H9 (cell line): ENCODE measurements around the gene ZNF837. TPM values are rescaled to one million over a fixed set of nuclear protein-coding genes. Genes with fewer than 3 reads are reported as not detected.
A peak's percentile ranks its signal among the peaks of the same experiment; 100 is the strongest.
"Not testable (repeated sequence)": the region's sequence is repeated elsewhere in the genome, so short reads cannot be mapped to it uniquely, and the experiment has no call there.

Experiments
- DNase-seq: peaks from one replicate; pipeline ENCODE4 v3.0.0-alpha.2; 2017
- H2AFZ ChIP-seq: one replicate; pipeline ENCODE4 v1.6.1; 2013; ENCODE audit warnings: mild to moderate bottlenecking, low read length, control low read depth, moderate library complexity
- H2AK5ac ChIP-seq: 2 replicates; pipeline ENCODE4 v1.6.1; 2013; ENCODE audit warnings: low read length, control low read depth, mixed read lengths; ENCODE audit not compliant: insufficient read length
- H2BK120ac ChIP-seq: one replicate; pipeline ENCODE4 v1.6.1; 2013; ENCODE audit warnings: low read depth, mild to moderate bottlenecking, low read length, control low read depth, inconsistent platforms; ENCODE audit not compliant: poor library complexity, severe bottlenecking
- H2BK12ac ChIP-seq: 2 replicates; pipeline ENCODE4 v1.6.1; 2013; ENCODE audit warnings: low read length, control low read depth, mixed read lengths, low read depth; ENCODE audit not compliant: insufficient read length
- H2BK15ac ChIP-seq: 2 replicates; pipeline ENCODE4 v1.6.1; 2013; ENCODE audit warnings: low read depth, low read length, control low read depth
- H2BK20ac ChIP-seq: one replicate; pipeline ENCODE4 v1.6.1; 2013; ENCODE audit warnings: low read depth, mild to moderate bottlenecking, low read length, control low read depth, inconsistent platforms; ENCODE audit not compliant: poor library complexity, severe bottlenecking
- H2BK5ac ChIP-seq: 2 replicates; pipeline ENCODE4 v1.6.1; 2013; ENCODE audit warnings: low read length, control low read depth, mixed read lengths; ENCODE audit not compliant: insufficient read length
- H3K14ac ChIP-seq: 2 replicates; pipeline ENCODE4 v1.6.1; 2013; ENCODE audit warnings: low read length, control low read depth; ENCODE audit not compliant: insufficient read depth
- H3K18ac ChIP-seq: 2 replicates; pipeline ENCODE4 v1.6.1; 2013; ENCODE audit warnings: low read depth, mild to moderate bottlenecking, mixed read lengths, low read length, control low read depth; ENCODE audit not compliant: insufficient read length
- H3K23ac ChIP-seq: 2 replicates; pipeline ENCODE4 v1.6.1; 2013; ENCODE audit warnings: low read length, control low read depth, mixed read lengths, low read depth; ENCODE audit not compliant: insufficient read length
- H3K23me2 ChIP-seq: 2 replicates; pipeline ENCODE4 v1.6.1; 2013; ENCODE audit warnings: low read depth, mild to moderate bottlenecking, mixed read lengths, low read length, control low read depth; ENCODE audit not compliant: insufficient read length, poor library complexity, severe bottlenecking
- H3K27ac ChIP-seq: 2 replicates; pipeline ENCODE4 v1.5.1; 2013; ENCODE audit warnings: low read length, control low read depth, mixed read lengths, low read depth; ENCODE audit not compliant: insufficient read length
- H3K27me3 ChIP-seq: 2 replicates; pipeline ENCODE4 v1.6.1; 2013; ENCODE audit warnings: low read length, control low read depth, inconsistent platforms; ENCODE audit not compliant: insufficient read depth
- H3K4ac ChIP-seq: 2 replicates; pipeline ENCODE4 v1.6.1; 2013; ENCODE audit warnings: low read depth, mild to moderate bottlenecking, control low read depth, inconsistent platforms, low read length, moderate library complexity
- H3K4me1 ChIP-seq: 2 replicates; pipeline ENCODE4 v1.6.1; 2013; ENCODE audit warnings: low read length, control low read depth, inconsistent platforms; ENCODE audit not compliant: insufficient read depth
- H3K4me2 ChIP-seq: 2 replicates; pipeline ENCODE4 v1.6.1; 2013; ENCODE audit warnings: low read length, control low read depth, mixed read lengths; ENCODE audit not compliant: insufficient read length, insufficient read depth
- H3K56ac ChIP-seq: 2 replicates; pipeline ENCODE4 v1.6.1; 2013; ENCODE audit warnings: low read depth, mild to moderate bottlenecking, mixed read lengths, low read length, control low read depth; ENCODE audit not compliant: insufficient read length
- H3K79me1 ChIP-seq: 2 replicates; pipeline ENCODE4 v1.6.1; 2013; ENCODE audit warnings: low read depth, mild to moderate bottlenecking, moderate library complexity, low read length, control low read depth, inconsistent platforms; ENCODE audit not compliant: insufficient read depth, poor library complexity, severe bottlenecking
- H3K79me2 ChIP-seq: 2 replicates; pipeline ENCODE4 v1.6.1; 2013; ENCODE audit warnings: low read length, control low read depth, inconsistent platforms; ENCODE audit not compliant: insufficient read depth
- H3K9ac ChIP-seq: 2 replicates; pipeline ENCODE4 v1.6.1; 2013; ENCODE audit warnings: low read length, control low read depth, mixed read lengths; ENCODE audit not compliant: insufficient read length; ENCODE audit errors: extremely low read depth
- H3K9me3 ChIP-seq: one replicate; pipeline ENCODE4 v1.6.1; 2013; ENCODE audit warnings: low read depth, low read length, inconsistent platforms; ENCODE audit not compliant: control insufficient read depth
- H3T11ph ChIP-seq: one replicate; pipeline ENCODE4 v1.6.1; 2013; ENCODE audit warnings: mild to moderate bottlenecking, low read length, control low read depth, inconsistent platforms
- H4K20me1 ChIP-seq: one replicate; pipeline ENCODE4 v1.6.1; 2013; ENCODE audit not compliant: control insufficient read depth, insufficient read length, insufficient read depth
- H4K5ac ChIP-seq: 2 replicates; pipeline ENCODE4 v1.6.1; 2013; ENCODE audit warnings: low read depth, mild to moderate bottlenecking, mixed read lengths, low read length, control low read depth; ENCODE audit not compliant: insufficient read length
- H4K8ac ChIP-seq: replicated peaks from 2 replicates; pipeline ENCODE4 v1.6.1; 2013; ENCODE audit warnings: low read length, control low read depth, mixed read lengths, low read depth; ENCODE audit not compliant: insufficient read length
- H4K91ac ChIP-seq: 2 replicates; pipeline ENCODE4 v1.6.1; 2013; ENCODE audit warnings: low read depth, mild to moderate bottlenecking, moderate library complexity, mixed read lengths, low read length, control low read depth; ENCODE audit not compliant: insufficient read length
- H3K27ac Mint-ChIP-seq, 3 experiments: 2 replicates in 2 of 3; 3 replicates in 1 of 3; pipeline ENCODE4 v1.8.0; 2020 to 2021; ENCODE audit warnings: mixed read lengths in 3 of 3, mild to moderate bottlenecking in 1 of 3, moderate library complexity in 1 of 3
- H3K27me3 Mint-ChIP-seq: 2 replicates; pipeline ENCODE4 v1.8.0; 2021; ENCODE audit warnings: low read depth, mild to moderate bottlenecking, moderate library complexity, mixed read lengths
- H3K36me3 Mint-ChIP-seq, 3 experiments: 2 replicates in 2 of 3; 3 replicates in 1 of 3; pipeline ENCODE4 v1.8.0; 2020 to 2021; ENCODE audit warnings: low read depth in 3 of 3, mixed read lengths in 3 of 3; ENCODE audit not compliant: insufficient read depth in 1 of 3
- H3K4me1 Mint-ChIP-seq, 2 experiments: 2 replicates each; pipeline ENCODE4 v1.8.0; 2020; ENCODE audit warnings: mixed read lengths in 2 of 2
- H3K4me3 Mint-ChIP-seq, 2 experiments: 2 replicates in 1 of 2; 3 replicates in 1 of 2; pipeline ENCODE4 v1.8.0; 2020 to 2021; ENCODE audit warnings: mild to moderate bottlenecking in 2 of 2, mixed read lengths in 2 of 2, moderate library complexity in 1 of 2
- H3K9me3 Mint-ChIP-seq, 2 experiments: 2 replicates in 1 of 2; 3 replicates in 1 of 2; pipeline ENCODE4 v1.8.0; 2020; ENCODE audit warnings: mild to moderate bottlenecking in 2 of 2, mixed read lengths in 2 of 2, moderate library complexity in 1 of 2
- CTCF ChIP-seq: fragments of 200-600 bp; sonication (generic); conservative IDR thresholded peaks from 3 replicates; pipeline ENCODE4 v1.8.0; 2021; ENCODE audit warnings: antibody characterized with exemption, mild to moderate bottlenecking
- WGBS: extraction: QIAGEN DNeasy Blood & Tissue Kit; methylation state at CpG from one replicate; pipeline ENCODE4 v1.1.7; 2013; ENCODE audit warnings: missing lambda C conversion rate, low lambda C conversion rate, mixed read lengths; ENCODE audit not compliant: insufficient read length; ENCODE audit errors: extremely low coverage; 5-methylcytosine and 5-hydroxymethylcytosine counted together
- total RNA-seq: library from RNA; stranded (reverse); gene quantifications from 2 replicates; pipeline ENCODE4 v1.2.1, GENCODE V29; 2021

Gene ZNF837
- total RNA-seq, 1 experiment from 2014 or later, result 3.4 TPM

GRCh38 chr19:58406818-58407657, 26.2 kb upstream of the ZNF837 start:
- no peak overlapping the region for H2BK12ac ChIP-seq
- DNase-seq, result peak; percentile 47
- H2AK5ac ChIP-seq, result no peak overlapping the region
- Mint-ChIP-seq H3K9me3 (peaks cover 10 to 13% of the 10 kb centered on the region in 2 experiments; a peak in 4 of 5 replicates), H3K27me3 (peaks cover 13% of the 10 kb centered on the region), H3K4me3 (peak overlapping the region; percentile 87 to 94), H3K4me1 (peaks cover 19 to 23% of the 10 kb centered on the region in 2 experiments), H3K27ac (peak overlapping the region in 1 of 3 experiments; percentile 94; a peak in 1 of 7 replicates), H3K36me3 (peaks cover 8 to 11% (median 9%) of the 10 kb centered on the region in 3 experiments; a peak in 6 of 7 replicates)
- WGBS, result no CpG with 5 or more reads among the region's 10 CpGs
- no peak overlapping the region for H3K56ac ChIP-seq
- peaks cover 15% of the 10 kb centered on the region for H3K23me2 ChIP-seq
- H3K27me3 ChIP-seq, result no peaks in the 10 kb centered on the region; the same call in 1 of the 2 replicates
- H3K4ac ChIP-seq, result no peak overlapping the region
- H3T11ph ChIP-seq, result no peak overlapping the region
- peak overlapping the region; percentile 84 for H3K9ac ChIP-seq
- no peak overlapping the region for H2BK5ac ChIP-seq
- no peaks in the 10 kb centered on the region for H3K79me2 ChIP-seq
- H2BK20ac ChIP-seq, result no peak overlapping the region
- H4K20me1 ChIP-seq, result peaks cover 3% of the 10 kb centered on the region
- peak overlapping the region; percentile 87 for H3K4me2 ChIP-seq
- H2AFZ ChIP-seq, result no peak overlapping the region
- peaks cover 5% of the 10 kb centered on the region; the same call in 1 of the 2 replicates for H3K4me1 ChIP-seq
- no peak overlapping the region for H3K23ac ChIP-seq
- no peaks in the 10 kb centered on the region for H3K9me3 ChIP-seq
- TF ChIP-seq CTCF, result peak; percentile 58
- peak overlapping the region; percentile 75; the same call in 1 of the 2 replicates for H3K14ac ChIP-seq
- no peak overlapping the region for H2BK120ac ChIP-seq
- H3K79me1 ChIP-seq, result no peaks in the 10 kb centered on the region
- H2BK15ac ChIP-seq, result no peak overlapping the region
- no peak overlapping the region for H3K27ac ChIP-seq
- H4K5ac ChIP-seq, result no peak overlapping the region
- no peak overlapping the region for H3K18ac ChIP-seq
- no peak overlapping the region for H4K8ac ChIP-seq
- H4K91ac ChIP-seq, result no peak overlapping the region

- Mint-ChIP-seq H3K27ac (peak overlapping the region in 1 of 3 experiments; percentile 55; a peak in 1 of 7 replicates), H3K36me3 (peaks cover 8 to 11% (median 9%) of the 10 kb centered on the region in 3 experiments; a peak in 6 of 7 replicates), H3K4me1 (peaks cover 22 to 23% of the 10 kb centered on the region in 2 experiments), H3K9me3 (peaks cover 10 to 13% of the 10 kb centered on the region in 2 experiments; a peak in 4 of 5 replicates)
- H3K9me3 ChIP-seq, H2AFZ ChIP-seq, H3K79me1 ChIP-seq, H3K9ac ChIP-seq, H4K8ac ChIP-seq, H2AK5ac ChIP-seq, H3K4me3 Mint-ChIP-seq, H4K20me1 ChIP-seq, H3K27me3 Mint-ChIP-seq, H3K79me2 ChIP-seq, H2BK20ac ChIP-seq, H3K27me3 ChIP-seq, H4K91ac ChIP-seq, H3K27ac ChIP-seq, H3T11ph ChIP-seq, H3K18ac ChIP-seq, H3K23ac ChIP-seq, H4K5ac ChIP-seq, H2BK5ac ChIP-seq, H3K4me2 ChIP-seq, H3K4ac ChIP-seq, H3K4me1 ChIP-seq, H2BK120ac ChIP-seq, H2BK15ac ChIP-seq, H3K14ac ChIP-seq, H3K56ac ChIP-seq, H2BK12ac ChIP-seq, DNase-seq: not testable (repeated sequence)
- H3K23me2 ChIP-seq, result peaks cover 19% of the 10 kb centered on the region
- no CpG with 5 or more reads among the region's 5 CpGs for WGBS
These were observed 23.2 kb upstream of the ZNF837 start for GRCh38 chr19:58403920-58404478.
